ENCODE results near the gene C15orf39.
A peak's percentile ranks its signal among the peaks of the same experiment; 100 is the strongest.

- no peak for TF ChIP-seq CTCF (tag by site-specific recombination; IDR thresholded peaks at IDR 0.05)
- TF ChIP-seq ZNF530 (tag by site-specific recombination; IDR thresholded peaks at IDR 0.05; ENCODE audit: low read depth), result no peak
- TF ChIP-seq ZNF292 (tag by site-specific recombination; IDR thresholded peaks at IDR 0.05; ENCODE audit: borderline replicate concordance, low read depth), result no peak
- TF ChIP-seq ZBTB6 (tag by site-specific recombination; IDR thresholded peaks at IDR 0.05), result no peak
- peak; percentile 86 for TF ChIP-seq SP2 (tag by site-specific recombination; IDR thresholded peaks at IDR 0.05)
- TF ChIP-seq ZNF707 (tag by site-specific recombination; IDR thresholded peaks at IDR 0.05), result no peak
- no peak for TF ChIP-seq PRDM6 (tag by site-specific recombination; IDR thresholded peaks at IDR 0.05)
Measured at GRCh38 chr15:75198560-75199356, 2.9 kb upstream of the C15orf39 start.

All from HEK293 (cell line).